Immature natural killer cell (primary cell): ENCODE results near the gene FHIT. TPM values are rescaled to one million over a fixed set of nuclear protein-coding genes. Genes with fewer than 3 reads are reported as not detected.
A peak's percentile ranks its signal among the peaks of the same experiment; 100 is the strongest.

Experiments used
- DNase-seq, 3 donors: peaks; one replicate each; pipeline ENCODE4 v3.0.0; 2022; ENCODE audit warnings: mixed read lengths in 1 of 3
- H3K27ac Mint-ChIP-seq, 6 donors: one replicate each; pipeline ENCODE4 v1.8.0; 2020; ENCODE audit warnings: mixed read lengths in 6 of 6, mild to moderate bottlenecking in 5 of 6, inconsistent platforms in 4 of 6, moderate library complexity in 3 of 6
- H3K27me3 Mint-ChIP-seq, 3 donors: one replicate each; pipeline ENCODE4 v1.8.0; 2020 to 2021; ENCODE audit warnings: low read depth in 3 of 3, mild to moderate bottlenecking in 3 of 3, mixed read lengths in 3 of 3, moderate library complexity in 3 of 3, inconsistent platforms in 1 of 3
- H3K36me3 Mint-ChIP-seq, 3 donors: one replicate each; pipeline ENCODE4 v1.8.0; 2020; ENCODE audit warnings: mixed read lengths in 3 of 3, inconsistent platforms in 2 of 3, mild to moderate bottlenecking in 2 of 3
- H3K4me1 Mint-ChIP-seq, 2 donors: one replicate each; pipeline ENCODE4 v1.8.0; 2020; ENCODE audit warnings: inconsistent platforms in 2 of 2, mild to moderate bottlenecking in 2 of 2, mixed read lengths in 2 of 2, moderate library complexity in 1 of 2
- H3K4me3 Mint-ChIP-seq, 5 donors: one replicate each; pipeline ENCODE4 v1.8.0; 2020; ENCODE audit warnings: mild to moderate bottlenecking in 5 of 5, mixed read lengths in 5 of 5, inconsistent platforms in 3 of 5, moderate library complexity in 3 of 5
- H3K9me3 Mint-ChIP-seq, 6 donors: one replicate each; pipeline ENCODE4 v1.8.0; 2020; ENCODE audit warnings: mild to moderate bottlenecking in 6 of 6, mixed read lengths in 6 of 6, inconsistent platforms in 4 of 6, moderate library complexity in 3 of 6
- polyA plus RNA-seq, 3 donors: library from polyadenylated mRNA; unstranded; fragments of 300-500 nt; fragmentation: Illumina TruSeq; gene quantifications; one replicate each; pipeline ENCODE4 v1.2.3, GENCODE V29; 2021

The FHIT gene
- polyA plus RNA-seq, 3 donors from 2014 or later: 2.5 to 8.8 (median 3.9) TPM

- Mint-ChIP-seq H3K4me1 (peaks cover 14 to 38% of the 10 kb centered on the region in 2 donors), H3K9me3 (no peaks in the 10 kb centered on the region), H3K27me3 (peaks cover 0 to 1% (median 0%) of the 10 kb centered on the region in 3 donors), H3K36me3 (peaks cover 0 to 7% (median 0%) of the 10 kb centered on the region in 3 donors), H3K27ac (no peak overlapping the region), H3K4me3 (peak overlapping the region in 3 of 5 donors; percentile 8 to 27 (median 9))
- peak in 2 of 3 donors; percentile 1 to 14 for DNase-seq
Observed at GRCh38 chr3:61178167-61178566, 73.1 kb downstream of the FHIT start.

GRCh38 chr3:61177450-61177849 lies 73.8 kb downstream of the FHIT start:
- Mint-ChIP-seq H3K9me3 (no peaks in the 10 kb centered on the region), H3K4me3 (no peak overlapping the region), H3K27ac (no peak overlapping the region), H3K36me3 (peaks cover 0 to 7% (median 0%) of the 10 kb centered on the region in 3 donors), H3K4me1 (peaks cover 18 to 43% of the 10 kb centered on the region in 2 donors), H3K27me3 (no peaks in the 10 kb centered on the region)
- no peak for DNase-seq

GRCh38 chr3:61173676-61174075 lies 77.6 kb downstream of the FHIT start:
- Mint-ChIP-seq H3K27ac (peak overlapping the region in 1 of 6 donors; percentile 17), H3K4me1 (peaks cover 21 to 41% of the 10 kb centered on the region in 2 donors), H3K36me3 (peaks cover 0 to 7% (median 0%) of the 10 kb centered on the region in 3 donors)

GRCh38 chr3:61172684-61173083 lies 78.6 kb downstream of the FHIT start:
- no peaks in the 10 kb centered on the region for H3K9me3 Mint-ChIP-seq
- peak overlapping the region in 1 of 6 donors; percentile 62 for H3K27ac Mint-ChIP-seq
- H3K36me3 Mint-ChIP-seq: peaks cover 0 to 7% (median 0%) of the 10 kb centered on the region in 3 donors
- H3K4me1 Mint-ChIP-seq: peaks cover 18 to 31% of the 10 kb centered on the region in 2 donors
- peak overlapping the region in 1 of 5 donors; percentile 28 for H3K4me3 Mint-ChIP-seq
- peak; percentile 3 to 8 (median 7) for DNase-seq
- H3K27me3 Mint-ChIP-seq: no peaks in the 10 kb centered on the region

More at GRCh38 chr3:61173676-61174075, 77.6 kb downstream of the FHIT start:
- Mint-ChIP-seq H3K4me3 (peak overlapping the region in 1 of 5 donors; percentile 10), H3K9me3 (no peaks in the 10 kb centered on the region), H3K27me3 (no peaks in the 10 kb centered on the region)
- DNase-seq: no peak

GRCh38 chr3:61172203-61172602 lies 79.0 kb downstream of the FHIT start:
- no peak for DNase-seq
- Mint-ChIP-seq H3K27me3 (no peaks in the 10 kb centered on the region), H3K4me3 (peak overlapping the region in 3 of 5 donors; percentile 19 to 37 (median 28)), H3K9me3 (no peaks in the 10 kb centered on the region), H3K27ac (no peak overlapping the region), H3K4me1 (peaks cover 18 to 27% of the 10 kb centered on the region in 2 donors), H3K36me3 (peaks cover 0 to 7% (median 0%) of the 10 kb centered on the region in 3 donors)

GRCh38 chr3:61169621-61170251 lies 81.5 kb downstream of the FHIT start:
- Mint-ChIP-seq H3K4me1 (peaks cover 17 to 27% of the 10 kb centered on the region in 2 donors), H3K36me3 (peaks cover 5 to 10% (median 5%) of the 10 kb centered on the region in 3 donors), H3K27me3 (peaks cover 0 to 1% (median 1%) of the 10 kb centered on the region in 3 donors), H3K9me3 (peaks cover 0 to 8% (median 0%) of the 10 kb centered on the region in 6 donors), H3K27ac (no peak overlapping the region), H3K4me3 (no peak overlapping the region)
- no peak for DNase-seq

GRCh38 chr3:61168286-61168685 lies 83.0 kb downstream of the FHIT start:
- peaks cover 8 to 17% of the 10 kb centered on the region in 2 donors for H3K4me1 Mint-ChIP-seq
- H3K9me3 Mint-ChIP-seq: peaks cover 0 to 8% (median 0%) of the 10 kb centered on the region in 6 donors
- no peak overlapping the region for H3K27ac Mint-ChIP-seq
- no peak for DNase-seq
- peaks cover 5 to 19% (median 5%) of the 10 kb centered on the region in 3 donors for H3K36me3 Mint-ChIP-seq
- peaks cover 0 to 1% (median 1%) of the 10 kb centered on the region in 3 donors for H3K27me3 Mint-ChIP-seq
- H3K4me3 Mint-ChIP-seq: no peak overlapping the region

- Mint-ChIP-seq H3K27me3 (peaks cover 0 to 4% (median 1%) of the 10 kb centered on the region in 3 donors), H3K4me3 (no peak overlapping the region), H3K27ac (peak overlapping the region in 1 of 6 donors; percentile 13), H3K4me1 (peaks cover 0 to 7% of the 10 kb centered on the region in 2 donors), H3K36me3 (peaks cover 5 to 19% (median 5%) of the 10 kb centered on the region in 3 donors), H3K9me3 (peaks cover 0 to 8% (median 0%) of the 10 kb centered on the region in 6 donors)
- no peak for DNase-seq
Observed at GRCh38 chr3:61162965-61163364, 88.3 kb downstream of the FHIT start.

GRCh38 chr3:61158667-61159066 lies 92.6 kb downstream of the FHIT start:
- H3K4me3 Mint-ChIP-seq: no peak overlapping the region
- peaks cover 0 to 2% (median 0%) of the 10 kb centered on the region in 3 donors for H3K36me3 Mint-ChIP-seq
- no peak overlapping the region for H3K27ac Mint-ChIP-seq
- no peaks in the 10 kb centered on the region for H3K9me3 Mint-ChIP-seq
- peaks cover 0 to 8% of the 10 kb centered on the region in 2 donors for H3K4me1 Mint-ChIP-seq
- DNase-seq: no peak
- H3K27me3 Mint-ChIP-seq: peaks cover 0 to 2% (median 0%) of the 10 kb centered on the region in 3 donors

GRCh38 chr3:61158216-61158615 lies 93.0 kb downstream of the FHIT start:
- Mint-ChIP-seq H3K27me3 (peaks cover 0 to 2% (median 0%) of the 10 kb centered on the region in 3 donors), H3K36me3 (no peaks in the 10 kb centered on the region), H3K27ac (no peak overlapping the region), H3K9me3 (no peaks in the 10 kb centered on the region), H3K4me1 (peaks cover 0 to 8% of the 10 kb centered on the region in 2 donors), H3K4me3 (no peak overlapping the region)
- no peak for DNase-seq

GRCh38 chr3:61157414-61157813 lies 93.8 kb downstream of the FHIT start:
- Mint-ChIP-seq H3K9me3 (no peaks in the 10 kb centered on the region), H3K4me1 (peaks cover 0 to 8% of the 10 kb centered on the region in 2 donors), H3K36me3 (no peaks in the 10 kb centered on the region), H3K27ac (no peak overlapping the region), H3K27me3 (peaks cover 0 to 2% (median 0%) of the 10 kb centered on the region in 3 donors), H3K4me3 (no peak overlapping the region)
- DNase-seq: no peak

- no peak for DNase-seq
- Mint-ChIP-seq H3K27ac (no peak overlapping the region), H3K36me3 (no peaks in the 10 kb centered on the region), H3K4me1 (peaks cover 0 to 8% of the 10 kb centered on the region in 2 donors), H3K27me3 (peaks cover 0 to 2% (median 0%) of the 10 kb centered on the region in 3 donors), H3K4me3 (no peak overlapping the region), H3K9me3 (peaks cover 0 to 5% (median 0%) of the 10 kb centered on the region in 6 donors)
Observed at GRCh38 chr3:61155701-61156292, 95.5 kb downstream of the FHIT start.

GRCh38 chr3:61154457-61155198 lies 96.6 kb downstream of the FHIT start:
- peaks cover 0 to 8% of the 10 kb centered on the region in 2 donors for H3K4me1 Mint-ChIP-seq
- H3K4me3 Mint-ChIP-seq: no peak overlapping the region
- no peaks in the 10 kb centered on the region for H3K36me3 Mint-ChIP-seq
- H3K9me3 Mint-ChIP-seq: peaks cover 0 to 5% (median 0%) of the 10 kb centered on the region in 6 donors
- H3K27ac Mint-ChIP-seq: no peak overlapping the region
- H3K27me3 Mint-ChIP-seq: peaks cover 0 to 2% (median 0%) of the 10 kb centered on the region in 3 donors
- DNase-seq: no peak
